Measurements from ENCODE around the gene NOMO2.
A peak's percentile ranks its signal among the peaks of the same experiment; 100 is the strongest.
"Not testable (repeated sequence)": the region's sequence is repeated elsewhere in the genome, so short reads cannot be mapped to it uniquely, and the experiment has no call there.

NOMO2 gene

DNA sequence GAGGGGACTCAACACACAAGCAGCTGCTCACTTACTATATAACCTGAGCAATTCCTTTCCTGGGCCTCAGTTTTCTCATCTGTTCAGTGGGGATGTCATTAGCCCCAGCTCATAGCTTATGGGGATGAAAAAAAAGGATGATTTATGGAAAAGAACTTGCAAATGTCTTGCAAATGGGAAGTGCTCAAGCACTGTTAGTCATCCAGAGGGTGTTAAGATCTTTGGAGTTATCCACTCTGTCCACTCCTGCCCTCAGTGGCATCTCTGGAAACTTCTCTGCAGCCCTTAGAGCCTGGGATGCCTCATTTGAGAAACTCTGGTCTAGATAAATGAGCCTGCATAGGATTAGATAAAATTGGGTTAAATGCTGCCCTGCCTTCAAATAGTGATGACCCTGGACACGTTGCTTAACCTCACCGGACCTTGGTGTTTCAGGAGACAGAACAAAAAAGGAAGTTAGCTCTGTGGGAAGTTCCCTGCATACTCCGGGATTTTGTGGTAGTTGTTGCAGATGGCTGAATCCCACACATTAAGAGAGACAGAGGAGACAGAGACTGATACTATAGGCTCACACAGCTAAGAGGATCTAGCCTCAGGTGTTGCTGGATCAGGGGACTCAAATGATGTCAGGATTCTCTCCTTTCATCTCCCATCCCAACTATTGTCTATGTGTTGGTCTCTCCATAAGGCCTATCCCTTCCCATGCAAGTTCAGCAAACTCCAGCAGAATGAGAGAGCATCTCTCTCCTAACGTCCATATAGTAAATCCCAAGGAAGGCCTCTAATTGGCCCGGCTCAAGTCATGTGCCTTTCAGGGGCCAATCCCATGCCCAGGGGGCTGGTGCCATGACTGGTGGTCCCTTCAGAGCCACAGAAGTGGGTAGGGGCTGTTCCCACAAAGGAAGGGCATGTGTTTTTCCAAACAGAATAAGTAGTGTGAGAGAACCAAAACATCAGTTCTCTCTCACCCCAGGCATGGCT, 25.0 kb upstream of the NOMO2 start:
- H3K4me1 Mint-ChIP-seq, H3K27me3 Mint-ChIP-seq, H3K4me3 Mint-ChIP-seq, H3K9me3 Mint-ChIP-seq, H3K36me3 Mint-ChIP-seq, H3K27ac Mint-ChIP-seq, ATAC-seq: not testable (repeated sequence)

DNA sequence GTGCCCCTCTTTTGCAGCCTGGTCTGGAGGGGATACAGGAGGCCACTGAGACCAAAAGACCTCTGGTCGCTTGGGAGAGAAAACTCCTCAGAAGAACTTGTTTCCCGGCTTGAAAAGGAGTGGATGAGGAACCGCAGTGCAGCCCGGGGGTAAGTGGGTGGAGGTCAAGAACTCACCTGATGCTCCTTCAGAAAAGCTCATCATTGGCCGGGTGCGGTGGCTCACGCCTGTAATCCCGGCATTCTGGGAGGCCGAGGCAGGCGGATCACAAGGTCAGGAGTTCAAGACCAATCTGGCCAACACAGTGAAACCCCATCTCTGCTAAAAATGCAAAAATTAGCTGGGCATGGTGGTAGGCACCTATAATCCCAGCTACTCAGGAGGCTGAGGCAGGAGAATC, 23.9 kb upstream of the NOMO2 start:
- H3K9me3 Mint-ChIP-seq, ATAC-seq, H3K27ac Mint-ChIP-seq, H3K36me3 Mint-ChIP-seq, H3K4me1 Mint-ChIP-seq, H3K4me3 Mint-ChIP-seq, H3K27me3 Mint-ChIP-seq: not testable (repeated sequence)

DNA sequence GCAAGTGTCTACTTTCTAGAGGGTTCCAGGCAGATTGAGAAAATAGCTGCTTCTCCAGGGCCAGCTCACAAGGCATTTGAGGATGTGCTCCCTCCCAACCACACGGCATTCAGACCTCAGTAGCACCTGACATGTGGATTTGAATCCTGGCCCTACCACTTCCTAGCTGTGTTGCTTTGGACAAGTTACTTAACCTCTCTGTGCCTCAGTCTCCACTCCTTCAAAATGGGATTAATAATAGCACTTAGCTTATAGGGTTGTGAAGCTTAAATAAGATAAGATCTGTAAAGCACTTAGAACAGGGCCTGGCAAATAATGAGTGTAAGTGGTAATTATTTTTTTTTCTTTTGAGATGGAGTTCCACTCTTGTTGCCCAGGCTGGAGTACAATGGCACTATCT, 21.0 kb upstream of the NOMO2 start:
- no peaks in the 10 kb centered on the region for H3K4me1 Mint-ChIP-seq
- no peak overlapping the region for H3K4me3 Mint-ChIP-seq
- no peaks in the 10 kb centered on the region for H3K9me3 Mint-ChIP-seq
- no peak overlapping the region for H3K27ac Mint-ChIP-seq
- H3K27me3 Mint-ChIP-seq: no peaks in the 10 kb centered on the region
- no peak for ATAC-seq
- H3K36me3 Mint-ChIP-seq: no peaks in the 10 kb centered on the region

DNA sequence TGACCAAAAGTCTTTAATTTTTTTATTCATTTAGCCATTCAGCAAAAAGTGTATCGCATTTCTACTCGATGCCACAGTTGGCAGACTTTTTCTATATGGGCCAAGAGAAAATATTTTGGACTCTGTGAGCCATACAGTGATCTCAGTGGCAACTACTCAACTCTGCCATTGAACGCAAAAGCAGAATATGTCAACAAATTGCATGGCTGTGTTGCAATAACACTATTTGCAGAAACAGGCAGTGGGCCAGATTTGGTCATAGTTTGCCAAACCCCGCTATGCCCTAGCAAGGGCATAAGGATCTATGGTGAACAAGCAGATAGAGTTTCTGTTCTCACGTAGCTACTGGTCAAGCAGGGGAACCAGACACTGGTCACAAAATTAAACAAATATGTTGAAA, 18.5 kb upstream of the NOMO2 start:
- not testable (repeated sequence) for H3K4me3 Mint-ChIP-seq, ATAC-seq, H3K27ac Mint-ChIP-seq, H3K27me3 Mint-ChIP-seq, H3K4me1 Mint-ChIP-seq, H3K9me3 Mint-ChIP-seq, H3K36me3 Mint-ChIP-seq

DNA sequence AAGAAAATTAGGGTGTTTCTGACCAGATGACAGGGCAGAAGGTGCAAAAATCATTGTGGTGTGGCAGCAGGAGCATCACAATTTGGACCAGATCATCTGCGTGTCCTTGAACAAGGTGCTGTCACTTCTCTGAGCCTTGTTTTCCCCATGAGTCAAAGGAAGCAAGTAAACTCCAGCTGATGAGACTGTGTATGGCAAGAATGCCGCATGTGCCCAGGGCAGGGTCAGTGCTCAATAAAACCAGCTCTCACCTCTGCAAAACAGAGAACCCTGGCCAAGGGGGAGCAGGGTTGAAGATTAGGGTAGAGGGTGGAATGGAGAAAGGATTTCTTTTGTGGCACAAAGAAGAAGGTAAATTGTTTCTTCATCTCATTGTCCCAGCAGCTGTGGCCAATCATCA, 17.4 kb upstream of the NOMO2 start:
- ATAC-seq, H3K4me3 Mint-ChIP-seq, H3K27ac Mint-ChIP-seq, H3K9me3 Mint-ChIP-seq, H3K4me1 Mint-ChIP-seq, H3K36me3 Mint-ChIP-seq, H3K27me3 Mint-ChIP-seq: not testable (repeated sequence)

DNA sequence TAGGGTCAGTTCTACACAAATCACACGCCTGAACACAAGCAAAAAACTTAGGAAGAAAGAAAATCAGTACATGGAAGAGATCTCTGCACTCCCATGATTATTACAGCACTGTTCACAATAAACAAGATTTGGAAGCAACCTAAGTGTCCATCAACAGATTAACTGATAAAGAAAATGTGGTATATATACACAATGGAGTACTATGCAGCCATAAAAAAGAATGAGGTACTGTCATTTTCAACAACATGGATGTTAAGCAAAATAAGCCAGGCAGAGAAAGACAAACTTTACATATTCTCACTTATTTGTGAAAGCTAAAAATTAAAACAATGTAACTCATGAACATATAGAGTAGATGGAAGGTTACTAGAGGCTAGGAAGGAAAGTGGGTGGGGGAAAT, 16.0 kb upstream of the NOMO2 start:
- H3K36me3 Mint-ChIP-seq, H3K27ac Mint-ChIP-seq, H3K9me3 Mint-ChIP-seq, ATAC-seq, H3K27me3 Mint-ChIP-seq, H3K4me3 Mint-ChIP-seq, H3K4me1 Mint-ChIP-seq: not testable (repeated sequence)

DNA sequence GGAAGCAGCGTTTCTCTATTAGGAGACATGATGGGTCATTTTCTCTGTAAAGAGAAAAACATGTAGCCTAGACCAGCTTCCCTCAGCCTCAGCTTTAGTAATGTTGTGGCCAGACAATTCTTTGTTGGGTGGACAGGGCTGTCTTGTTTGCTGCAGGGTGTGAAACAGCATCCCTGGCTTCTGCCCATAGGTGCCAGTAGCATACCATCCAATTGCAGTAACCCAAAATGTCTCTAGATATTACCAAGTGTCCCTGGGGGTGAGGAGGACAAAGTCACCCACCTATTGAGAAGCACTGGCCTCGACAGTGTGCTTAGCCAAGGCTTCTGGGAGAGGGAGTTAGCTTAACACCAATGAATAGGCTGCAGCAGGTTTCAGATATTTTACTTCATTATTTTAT, 14.0 kb upstream of the NOMO2 start:
- not testable (repeated sequence) for ATAC-seq, H3K4me1 Mint-ChIP-seq, H3K27me3 Mint-ChIP-seq, H3K4me3 Mint-ChIP-seq, H3K27ac Mint-ChIP-seq, H3K9me3 Mint-ChIP-seq, H3K36me3 Mint-ChIP-seq

DNA sequence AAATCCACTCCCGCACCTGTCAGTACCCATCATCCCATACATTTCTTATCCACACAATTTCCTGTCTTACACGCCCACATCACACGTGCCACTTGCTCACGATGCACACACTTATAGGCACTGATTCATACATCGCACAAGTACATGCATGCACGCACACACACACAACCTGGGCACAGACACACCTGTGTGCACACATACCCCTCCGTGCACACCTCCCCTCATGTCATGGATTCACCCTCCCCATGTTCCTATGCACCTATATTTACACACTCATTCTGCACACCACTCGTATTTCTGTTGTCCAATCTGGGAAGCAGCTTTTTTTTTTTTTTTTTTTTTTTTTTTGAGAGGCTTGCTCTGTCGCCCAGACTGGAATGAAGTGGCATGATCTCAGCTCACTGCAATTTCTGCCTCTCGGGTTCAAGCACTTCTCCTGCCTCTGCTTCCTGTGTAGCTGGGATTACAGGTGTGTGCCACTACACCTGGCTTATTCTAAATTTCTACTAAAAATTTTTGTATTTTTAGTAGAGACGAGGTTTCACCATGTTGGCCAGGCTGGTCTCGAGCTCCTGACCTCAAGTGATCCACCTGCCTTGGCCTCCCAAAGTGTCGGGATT, 13.5 kb upstream of the NOMO2 start:
- H3K4me3 Mint-ChIP-seq, H3K27ac Mint-ChIP-seq, H3K4me1 Mint-ChIP-seq, H3K9me3 Mint-ChIP-seq, H3K36me3 Mint-ChIP-seq, ATAC-seq, H3K27me3 Mint-ChIP-seq: not testable (repeated sequence)

DNA sequence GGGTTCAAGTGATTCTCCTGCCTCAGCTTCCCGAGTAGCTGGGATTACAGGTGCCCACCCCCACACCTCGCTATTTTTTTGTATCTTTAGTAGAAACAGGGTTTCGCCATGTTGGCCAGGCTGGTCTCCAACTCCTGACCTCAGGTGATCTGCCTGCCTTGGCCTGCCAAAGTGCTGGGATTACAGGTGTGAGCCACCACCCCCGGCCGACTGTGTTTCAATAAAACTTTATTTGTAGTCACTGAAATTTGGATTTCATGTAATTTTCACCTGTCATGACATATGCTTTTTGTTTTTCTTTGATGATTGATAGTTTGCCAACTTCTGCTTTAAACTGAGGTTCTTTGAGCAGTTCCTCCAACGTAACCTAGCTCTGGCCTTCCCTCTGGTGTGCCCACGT, 12.0 kb upstream of the NOMO2 start:
- H3K27me3 Mint-ChIP-seq, ATAC-seq, H3K4me1 Mint-ChIP-seq, H3K27ac Mint-ChIP-seq, H3K4me3 Mint-ChIP-seq, H3K9me3 Mint-ChIP-seq, H3K36me3 Mint-ChIP-seq: not testable (repeated sequence)

DNA sequence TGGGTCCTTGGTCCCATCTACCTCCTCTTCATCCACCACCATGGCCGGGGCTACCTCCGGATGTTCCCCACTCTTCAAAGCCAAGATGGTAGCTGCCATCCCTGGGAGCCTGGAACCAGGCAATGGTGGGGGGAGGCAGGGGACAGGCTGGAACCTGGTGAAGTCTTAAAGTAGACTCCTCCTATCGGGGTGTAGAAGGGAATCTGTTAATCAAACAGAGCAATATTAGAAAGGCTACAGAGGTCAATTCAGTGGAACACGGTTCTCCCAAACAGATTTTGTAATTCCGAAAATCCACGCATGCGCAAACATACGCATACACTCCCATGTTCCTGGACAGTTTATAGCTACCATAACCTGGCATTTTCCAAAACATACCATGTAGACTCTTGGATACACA, 11.1 kb upstream of the NOMO2 start:
- not testable (repeated sequence) for H3K4me3 Mint-ChIP-seq, ATAC-seq, H3K27me3 Mint-ChIP-seq, H3K36me3 Mint-ChIP-seq, H3K4me1 Mint-ChIP-seq, H3K9me3 Mint-ChIP-seq, H3K27ac Mint-ChIP-seq

DNA sequence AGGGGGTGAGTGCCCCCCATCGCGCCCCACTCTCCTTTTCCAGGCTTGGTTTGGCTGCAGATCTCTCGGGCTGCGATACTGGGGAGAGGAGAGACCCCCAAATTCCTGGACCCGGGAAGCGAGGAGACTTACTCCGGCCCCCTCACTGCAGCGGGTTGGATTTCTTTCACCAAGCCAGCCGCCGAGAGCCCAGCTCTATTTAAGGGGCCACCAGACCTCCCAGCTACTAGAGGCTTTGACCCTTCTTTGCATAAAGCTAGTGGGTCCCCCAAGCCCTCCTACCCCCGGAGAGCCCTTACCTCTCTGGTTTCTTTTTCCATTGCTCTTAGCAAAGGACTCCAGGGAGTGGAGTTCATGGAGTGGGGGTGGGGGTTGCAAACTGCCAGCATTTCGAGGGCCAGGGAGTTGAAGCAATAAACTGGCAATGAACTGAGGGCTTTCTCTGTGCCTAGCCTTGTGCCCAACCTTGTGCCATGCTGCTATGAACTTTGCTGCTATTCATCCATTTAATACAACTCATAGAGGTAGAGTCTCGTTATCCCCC, 9.5 kb upstream of the NOMO2 start:
- not testable (repeated sequence) for H3K36me3 Mint-ChIP-seq, ATAC-seq

DNA sequence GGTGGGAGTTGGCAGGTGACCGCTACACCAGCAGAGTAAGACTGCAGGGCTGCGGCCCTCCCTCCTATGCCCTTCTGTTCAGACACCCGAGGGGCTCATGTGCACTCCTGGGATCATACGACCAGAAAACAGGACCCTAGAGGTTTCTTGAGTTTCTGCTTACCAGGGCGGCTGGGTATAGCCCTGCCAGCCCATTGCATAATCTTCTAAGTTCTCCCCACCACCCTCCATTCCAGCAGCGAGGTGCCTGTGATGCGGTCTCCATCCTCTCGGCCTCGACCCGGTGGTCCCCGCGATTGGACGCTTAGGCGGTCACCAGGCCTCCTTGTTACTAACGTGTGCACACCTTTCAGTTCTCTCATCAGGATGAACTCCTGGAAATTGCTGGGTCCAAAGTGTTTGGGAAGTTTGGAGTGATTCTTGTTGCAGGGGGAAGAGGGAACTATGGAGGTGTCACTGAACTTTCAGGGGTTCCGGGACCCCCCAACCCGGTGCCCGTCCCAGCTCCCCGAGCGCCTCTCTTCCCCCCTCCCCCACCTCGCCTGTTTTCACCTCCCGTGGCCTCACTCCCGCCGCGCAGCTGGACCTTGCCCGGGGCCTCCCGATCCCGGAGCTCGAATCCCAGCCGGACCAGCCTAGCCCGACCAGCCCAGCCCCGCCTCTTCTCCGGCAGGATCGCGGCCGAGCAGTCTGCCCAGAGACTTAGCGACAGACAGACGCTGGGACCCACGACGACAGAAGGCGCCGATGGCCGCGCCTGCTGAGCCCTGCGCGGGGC, 8.8 kb upstream of the NOMO2 start:
- not testable (repeated sequence) for H3K4me1 Mint-ChIP-seq, H3K27ac Mint-ChIP-seq, H3K9me3 Mint-ChIP-seq, H3K4me3 Mint-ChIP-seq, H3K36me3 Mint-ChIP-seq, H3K27me3 Mint-ChIP-seq
- ATAC-seq: peak; percentile 17

More for the DNA sequence above, 9.5 kb upstream of the NOMO2 start:
- not testable (repeated sequence) for H3K27me3 Mint-ChIP-seq, H3K4me1 Mint-ChIP-seq, H3K4me3 Mint-ChIP-seq, H3K27ac Mint-ChIP-seq, H3K9me3 Mint-ChIP-seq

DNA sequence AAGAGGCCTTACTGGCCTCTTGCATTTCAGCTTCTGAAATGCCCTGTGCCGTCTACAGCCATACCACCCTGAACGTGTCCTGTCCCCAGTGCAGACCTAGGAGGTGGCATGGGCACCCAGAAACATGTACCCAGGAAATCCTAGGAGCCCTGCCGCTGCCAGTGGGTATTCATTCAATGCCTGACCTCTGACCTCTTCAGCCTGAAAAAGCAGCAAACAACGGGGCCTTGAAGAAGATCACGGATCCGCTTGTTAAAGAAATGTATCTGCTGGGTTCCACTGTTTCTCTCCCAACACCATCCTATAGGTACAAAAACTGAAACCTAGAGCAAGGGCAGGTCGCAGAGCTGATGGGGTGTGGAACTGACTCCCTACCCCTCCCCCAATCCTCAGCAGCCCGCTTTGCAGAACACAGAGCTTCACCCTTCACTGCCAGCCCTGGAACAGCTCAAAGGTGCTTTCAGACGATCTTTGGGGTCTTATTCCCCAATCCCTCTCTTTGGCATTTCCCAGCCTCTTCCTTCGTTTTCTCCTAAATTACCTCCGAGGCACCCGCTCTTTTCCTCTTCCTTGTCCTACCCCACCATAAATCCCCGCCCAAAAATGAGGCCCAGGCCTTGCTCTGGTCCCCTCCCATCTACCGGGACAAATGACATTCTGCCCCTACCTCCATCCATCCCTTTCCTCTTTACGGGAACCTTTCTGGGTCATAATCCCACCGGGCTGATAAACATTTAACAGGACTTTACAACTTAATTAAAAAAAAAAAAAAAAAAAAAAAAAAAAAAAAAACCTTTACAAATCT, 1.3 kb downstream of the NOMO2 start:
- H3K27ac Mint-ChIP-seq, H3K9me3 Mint-ChIP-seq, H3K36me3 Mint-ChIP-seq, ATAC-seq, H3K4me1 Mint-ChIP-seq, H3K27me3 Mint-ChIP-seq: not testable (repeated sequence)
- H3K4me3 Mint-ChIP-seq: peak overlapping the region; percentile 66

DNA sequence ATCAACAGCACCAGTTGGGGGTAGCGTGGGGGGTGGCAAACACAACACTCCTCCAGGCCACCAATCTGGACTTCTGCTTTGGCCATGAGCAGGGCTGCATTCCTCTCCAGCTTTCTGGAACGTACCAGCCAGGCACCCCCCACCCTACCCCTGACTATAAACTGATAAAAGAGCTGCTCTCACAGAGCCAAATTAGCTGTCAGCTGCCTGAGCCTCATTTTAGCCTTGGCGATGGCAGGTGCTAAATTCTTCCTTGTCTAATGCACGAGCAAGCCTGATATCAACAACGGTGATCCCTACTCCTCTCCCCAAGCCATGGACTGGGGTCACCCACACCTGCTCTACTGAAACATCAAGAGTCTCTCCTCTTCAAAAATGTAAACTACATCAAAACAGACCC, 8.2 kb downstream of the NOMO2 start:
- H3K4me1 Mint-ChIP-seq, H3K27me3 Mint-ChIP-seq, H3K4me3 Mint-ChIP-seq, H3K36me3 Mint-ChIP-seq, H3K9me3 Mint-ChIP-seq, ATAC-seq, H3K27ac Mint-ChIP-seq: not testable (repeated sequence)

DNA sequence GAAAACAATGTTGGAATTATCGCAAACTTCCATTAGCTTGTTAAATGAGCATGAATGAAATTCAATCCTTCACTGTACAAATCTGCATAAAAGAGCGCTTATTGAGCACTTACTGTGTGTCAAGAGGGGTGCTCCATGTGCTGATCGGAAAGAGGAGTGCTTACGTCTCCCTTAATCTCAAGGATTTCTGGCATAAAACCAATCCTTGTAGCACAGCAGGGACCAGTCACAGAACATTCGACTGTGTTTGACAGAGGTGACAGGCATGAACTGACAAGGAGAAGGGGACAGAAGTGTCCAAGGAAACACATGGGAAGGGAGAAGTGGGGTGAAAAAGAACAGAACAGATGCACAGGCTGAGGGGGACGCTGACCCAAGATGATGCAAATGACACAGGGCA, 14.5 kb downstream of the NOMO2 start:
- H3K4me3 Mint-ChIP-seq, H3K36me3 Mint-ChIP-seq, H3K4me1 Mint-ChIP-seq, H3K27me3 Mint-ChIP-seq, ATAC-seq, H3K27ac Mint-ChIP-seq, H3K9me3 Mint-ChIP-seq: not testable (repeated sequence)

Data from stimulated activated memory B cell treated with anti-CD40 and anti-IgM and Interleukin-4, amounts not matched to agents 10 μg/mL and 1 μg/mL and 100 μg/mL, for 72 hours (primary cell).